ENCODE results near the gene CHRNG.
"Not testable (repeated sequence)": the region's sequence is repeated elsewhere in the genome, so short reads cannot be mapped to it uniquely, and the experiment has no call there.

CHRNG gene

DNA sequence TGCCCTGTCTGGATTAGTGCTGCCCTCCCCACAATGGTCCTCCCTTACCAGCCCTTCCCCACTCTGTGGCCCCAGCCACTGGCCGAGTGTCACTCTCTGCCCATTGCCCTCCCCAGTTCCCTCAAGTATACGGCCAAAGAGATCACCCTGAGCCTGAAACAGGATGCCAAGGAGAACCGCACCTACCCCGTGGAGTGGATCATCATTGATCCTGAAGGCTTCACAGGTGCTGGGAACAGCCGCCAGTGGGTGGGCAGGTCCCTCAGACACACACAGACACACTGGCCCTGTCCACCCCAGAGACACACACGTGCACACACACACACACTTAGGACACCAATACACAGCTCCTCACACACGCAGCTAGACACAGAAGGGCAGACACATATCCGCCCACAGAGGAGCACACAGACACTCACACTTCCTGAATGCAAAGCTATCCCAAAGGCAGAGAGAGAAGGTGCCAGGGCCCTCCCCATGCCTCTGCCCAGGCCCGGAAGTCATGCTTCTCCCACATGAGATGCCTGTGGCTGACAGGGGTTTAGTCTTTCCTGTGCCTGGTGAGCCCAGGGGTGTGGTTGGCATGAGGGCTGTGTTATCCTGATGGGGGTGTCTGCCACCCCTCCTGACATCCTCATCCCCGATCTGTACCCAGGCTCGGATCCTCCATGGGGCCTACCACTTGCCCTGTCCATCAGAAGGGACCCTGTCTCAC lies 10.6 kb upstream of the CHRNG start:
- peak; percentile 64 for DNase-seq (ENCODE audit: low read depth)

DNA sequence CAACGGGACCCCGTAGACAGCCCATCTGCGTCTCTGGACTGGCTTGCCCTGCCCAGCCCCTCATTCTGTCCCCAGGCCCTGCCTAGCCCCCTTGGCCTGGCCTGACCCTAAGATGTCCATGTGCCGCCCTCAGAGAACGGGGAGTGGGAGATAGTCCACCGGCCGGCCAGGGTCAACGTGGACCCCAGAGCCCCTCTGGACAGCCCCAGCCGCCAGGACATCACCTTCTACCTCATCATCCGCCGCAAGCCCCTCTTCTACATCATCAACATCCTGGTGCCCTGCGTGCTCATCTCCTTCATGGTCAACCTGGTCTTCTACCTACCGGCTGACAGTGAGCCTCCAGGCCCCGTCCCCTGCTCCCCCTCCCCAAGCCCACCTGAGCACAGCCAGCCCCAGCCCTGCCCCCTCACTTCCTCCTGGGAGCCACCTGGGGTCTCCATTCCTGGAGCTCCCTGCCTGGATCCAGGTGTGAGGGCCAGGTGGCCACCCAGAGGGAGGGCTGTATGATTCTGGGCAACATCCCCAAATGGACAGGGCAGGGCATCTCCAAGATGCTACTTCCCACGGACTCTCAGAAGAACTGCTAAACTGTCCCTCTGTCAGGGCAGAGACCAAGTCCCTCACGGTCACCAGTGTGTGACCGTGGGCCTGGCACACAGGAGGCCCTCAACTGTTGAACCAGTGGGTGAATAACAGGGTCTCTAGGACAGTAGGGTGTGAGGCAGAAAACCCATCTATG lies 9.5 kb upstream of the CHRNG start:
- no peak for DNase-seq (ENCODE audit: low read depth)

DNA sequence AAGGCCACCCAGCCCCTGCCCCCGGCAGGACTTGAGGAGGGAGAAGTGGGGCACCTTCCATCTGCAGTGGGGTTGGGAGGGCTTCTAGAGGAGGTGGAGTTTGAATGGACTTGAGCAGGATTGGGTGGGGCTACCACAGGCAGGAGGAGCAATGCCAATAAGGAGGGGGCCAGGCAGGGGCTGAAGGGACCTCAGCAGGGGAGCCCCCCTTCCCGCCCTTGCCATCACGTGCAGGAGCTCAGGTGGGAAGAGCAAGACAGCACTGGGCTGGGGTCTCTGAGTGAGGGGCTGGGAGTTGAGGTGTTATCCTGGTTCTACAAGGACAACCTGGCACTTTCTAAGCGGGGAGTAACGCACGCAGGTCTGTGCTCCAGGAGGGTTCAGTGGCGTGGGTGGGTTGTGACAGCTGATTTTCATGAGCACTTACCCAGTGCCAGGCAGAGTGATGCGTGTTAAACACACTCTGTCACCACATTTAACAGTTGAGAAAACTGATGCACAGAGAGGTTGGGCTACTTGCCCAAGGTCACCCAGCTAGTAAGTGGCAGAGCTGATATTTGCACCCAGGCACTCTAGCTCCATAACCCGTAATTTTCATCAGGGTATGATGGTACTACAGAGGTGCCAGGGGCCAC lies 8.7 kb upstream of the CHRNG start:
- DNase-seq (ENCODE audit: low read depth), result no peak

DNA sequence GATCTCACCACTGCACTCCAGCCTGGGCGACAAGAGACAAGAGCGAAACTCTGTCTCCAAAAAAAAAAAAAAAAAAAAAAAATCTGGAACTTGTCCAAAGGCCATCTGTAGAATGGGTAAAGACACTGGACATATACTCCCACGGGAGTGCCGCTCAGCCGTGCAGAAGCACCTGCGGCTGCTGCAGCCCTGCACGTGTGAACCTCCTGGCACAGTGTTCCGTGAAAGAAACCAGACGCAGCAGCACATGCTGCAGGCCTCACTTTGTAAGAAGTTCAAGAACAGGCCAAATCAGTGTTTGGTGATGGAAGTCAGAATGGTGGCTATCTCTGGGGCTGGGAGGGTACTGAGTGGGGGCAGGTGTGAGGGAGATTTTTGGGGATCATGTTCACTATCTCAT lies 7.1 kb upstream of the CHRNG start:
- DNase-seq (ENCODE audit: low read depth), result no peak

DNA sequence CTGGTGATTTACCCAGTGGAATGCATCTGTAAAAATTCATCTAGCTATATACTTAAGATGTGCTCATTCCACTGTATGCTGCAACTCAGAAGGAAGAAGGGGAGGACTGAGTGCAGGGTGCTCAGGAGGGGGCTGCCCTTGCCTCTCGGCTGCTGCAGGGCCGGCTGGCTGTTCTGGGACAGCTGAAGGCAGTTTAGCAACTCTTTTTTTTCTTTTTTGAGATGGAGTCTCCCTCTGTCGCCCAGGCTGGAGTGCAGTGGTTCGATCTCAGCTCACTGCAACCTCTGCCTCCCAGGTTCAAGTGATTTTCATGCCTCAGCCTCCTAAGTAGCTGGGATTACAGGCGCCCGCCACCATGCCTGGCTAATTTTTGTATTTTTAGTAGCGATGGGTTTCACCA lies 6.7 kb upstream of the CHRNG start:
- DNase-seq (ENCODE audit: low read depth), result not testable (repeated sequence)

DNA sequence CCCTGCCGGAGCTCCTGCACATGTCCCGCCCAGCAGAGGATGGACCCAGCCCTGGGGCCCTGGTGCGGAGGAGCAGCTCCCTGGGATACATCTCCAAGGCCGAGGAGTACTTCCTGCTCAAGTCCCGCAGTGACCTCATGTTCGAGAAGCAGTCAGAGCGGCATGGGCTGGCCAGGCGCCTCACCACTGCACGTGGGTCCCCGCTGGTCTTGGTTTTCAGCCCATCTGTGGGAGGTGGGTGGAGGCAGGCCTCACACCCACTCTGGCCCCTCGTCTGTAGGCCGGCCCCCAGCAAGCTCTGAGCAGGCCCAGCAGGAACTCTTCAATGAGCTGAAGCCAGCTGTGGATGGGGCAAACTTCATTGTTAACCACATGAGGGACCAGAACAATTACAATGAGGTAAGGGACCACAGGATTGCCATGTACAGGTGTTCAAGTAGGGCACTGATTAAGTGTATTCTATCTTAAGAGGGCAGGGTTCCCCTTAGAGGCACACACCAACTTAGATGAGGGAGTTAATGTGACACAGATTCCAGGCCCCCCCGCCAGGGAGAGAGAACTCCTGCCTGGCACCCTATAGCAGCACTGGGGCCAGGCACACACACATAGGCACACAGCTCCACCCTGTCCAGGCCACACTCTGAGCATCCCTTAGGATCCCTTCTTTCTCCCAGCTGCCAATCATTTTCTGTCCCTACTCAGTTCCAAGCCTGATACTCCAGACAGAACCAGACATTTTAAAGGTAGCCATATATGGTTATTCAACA lies 5.4 kb upstream of the CHRNG start:
- no peak for DNase-seq (ENCODE audit: low read depth)

DNA sequence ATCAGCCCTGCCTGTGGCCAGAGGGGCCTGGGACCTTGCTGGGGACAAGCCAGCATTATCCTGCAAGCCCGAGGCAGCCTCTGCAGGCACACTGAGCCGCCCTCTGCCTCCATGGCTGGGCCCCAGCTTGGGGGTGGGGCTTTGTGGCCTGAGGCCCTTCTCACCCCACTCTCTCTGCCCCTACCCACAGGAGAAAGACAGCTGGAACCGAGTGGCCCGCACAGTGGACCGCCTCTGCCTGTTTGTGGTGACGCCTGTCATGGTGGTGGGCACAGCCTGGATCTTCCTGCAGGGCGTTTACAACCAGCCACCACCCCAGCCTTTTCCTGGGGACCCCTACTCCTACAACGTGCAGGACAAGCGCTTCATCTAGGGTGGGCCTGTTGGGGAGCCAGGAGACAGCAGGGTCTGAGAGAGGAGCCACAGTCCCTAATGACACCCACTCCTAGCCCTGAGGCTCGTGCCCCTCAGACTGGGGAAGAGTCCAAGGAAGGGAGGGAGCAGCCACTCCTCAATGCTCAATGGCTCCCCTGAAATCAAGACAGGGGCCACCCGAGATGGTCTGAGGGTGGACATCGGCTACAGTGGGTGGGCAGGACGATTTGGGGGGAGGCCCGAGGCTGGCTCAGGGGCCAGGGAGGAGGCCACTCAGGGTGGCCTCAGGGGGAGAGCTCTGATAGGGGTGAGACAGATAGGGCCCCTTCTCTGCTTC lies 4.4 kb upstream of the CHRNG start:
- DNase-seq (ENCODE audit: low read depth), result no peak

DNA sequence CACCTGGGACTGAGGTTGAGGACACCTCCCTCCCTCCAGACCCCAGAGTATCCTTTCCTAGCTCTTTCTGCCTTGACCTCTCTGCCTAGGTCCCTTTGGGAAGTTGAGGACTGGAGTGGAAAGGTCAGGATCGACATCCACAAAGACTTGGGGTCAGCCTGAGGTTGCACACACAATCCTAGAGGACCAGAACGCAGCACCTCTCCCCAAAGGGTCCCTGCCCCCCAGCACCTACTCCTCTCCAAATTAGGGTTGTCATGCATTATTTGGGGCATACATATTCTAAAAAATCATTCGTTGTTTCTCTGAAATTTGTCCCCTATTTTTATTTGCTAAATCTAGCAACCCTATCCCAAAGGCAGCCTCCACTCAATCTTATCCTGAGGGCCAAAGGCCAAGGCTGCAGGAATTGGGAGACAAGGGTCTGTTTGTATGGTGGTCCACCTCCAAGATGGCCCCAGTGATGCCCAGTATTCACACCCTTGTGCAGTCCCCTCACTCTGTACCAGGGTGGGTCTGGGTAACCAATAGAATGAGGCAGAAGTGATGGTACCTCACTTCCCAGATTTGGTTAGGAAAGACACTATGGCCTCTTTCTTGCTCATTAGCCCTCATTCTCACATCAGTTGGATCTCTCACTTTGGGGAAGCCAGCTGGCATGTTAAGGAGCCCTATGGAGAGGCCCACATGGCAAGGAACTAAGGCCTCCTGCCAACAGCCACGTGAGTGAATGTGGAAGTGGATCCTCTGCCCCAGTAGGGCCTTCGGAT lies 3.5 kb upstream of the CHRNG start:
- no peak for DNase-seq (ENCODE audit: low read depth)

DNA sequence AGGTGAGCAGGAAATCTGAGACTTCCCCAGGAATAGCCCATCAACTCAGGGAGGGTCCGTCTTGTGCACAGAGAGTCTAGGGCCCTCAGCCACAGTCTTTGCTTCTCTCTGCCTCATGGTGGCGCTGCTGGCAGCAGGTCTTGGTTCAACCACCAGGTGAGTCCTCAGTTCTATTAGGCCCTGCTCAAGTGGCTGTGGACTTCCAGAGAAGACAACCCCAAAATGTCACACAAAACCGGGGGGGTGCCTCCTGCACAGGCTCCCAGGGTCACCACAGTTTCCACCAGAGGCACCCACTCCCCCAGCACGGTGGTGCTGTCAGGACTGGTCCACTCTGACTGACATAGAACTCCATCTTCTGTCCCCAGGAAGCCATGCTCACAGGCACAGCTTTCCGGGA lies 2.4 kb upstream of the CHRNG start:
- DNase-seq (ENCODE audit: low read depth), result no peak

DNA sequence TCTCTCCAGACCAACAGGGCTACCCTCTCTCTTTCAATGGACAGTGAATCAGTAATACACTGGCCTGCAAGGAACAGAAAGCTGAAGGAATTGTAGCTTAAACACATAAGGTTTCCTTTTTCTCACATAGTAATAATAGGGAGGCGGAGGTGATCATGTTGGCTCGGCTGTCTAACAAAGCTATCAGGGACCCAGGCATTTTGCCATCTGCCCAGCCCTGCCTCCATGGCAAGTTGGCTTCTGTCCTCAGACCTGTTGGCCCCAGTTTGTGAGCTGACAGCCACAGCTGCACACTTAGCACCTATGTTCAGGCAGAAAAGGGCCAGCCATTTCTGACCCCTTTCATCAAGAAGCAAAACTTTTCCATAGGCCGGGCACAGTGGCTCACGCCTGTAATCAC lies 2.0 kb upstream of the CHRNG start:
- no peak for DNase-seq (ENCODE audit: low read depth)

DNA sequence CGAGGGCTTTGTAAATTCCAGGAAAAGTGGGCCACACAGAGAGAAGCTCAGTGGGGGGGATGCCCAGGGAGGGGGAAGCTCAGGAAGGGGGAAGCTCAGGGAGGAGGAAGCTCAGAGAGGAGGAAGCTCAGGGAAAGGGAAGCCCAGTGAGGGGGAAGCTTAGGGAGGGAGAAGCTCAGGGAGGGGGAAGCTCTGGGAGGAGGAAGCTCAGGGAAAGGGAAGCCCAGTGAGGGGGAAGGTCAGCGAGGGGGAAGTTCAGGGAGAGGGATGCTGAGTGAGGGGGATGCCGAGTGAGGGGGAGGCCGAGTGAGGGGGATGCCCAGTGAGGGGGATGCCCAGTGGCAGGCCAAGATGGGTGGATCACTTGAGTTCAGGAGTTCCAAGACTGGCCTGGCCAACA lies 821 bp upstream of the CHRNG start:
- DNase-seq (ENCODE audit: low read depth), result peak; percentile 84

DNA sequence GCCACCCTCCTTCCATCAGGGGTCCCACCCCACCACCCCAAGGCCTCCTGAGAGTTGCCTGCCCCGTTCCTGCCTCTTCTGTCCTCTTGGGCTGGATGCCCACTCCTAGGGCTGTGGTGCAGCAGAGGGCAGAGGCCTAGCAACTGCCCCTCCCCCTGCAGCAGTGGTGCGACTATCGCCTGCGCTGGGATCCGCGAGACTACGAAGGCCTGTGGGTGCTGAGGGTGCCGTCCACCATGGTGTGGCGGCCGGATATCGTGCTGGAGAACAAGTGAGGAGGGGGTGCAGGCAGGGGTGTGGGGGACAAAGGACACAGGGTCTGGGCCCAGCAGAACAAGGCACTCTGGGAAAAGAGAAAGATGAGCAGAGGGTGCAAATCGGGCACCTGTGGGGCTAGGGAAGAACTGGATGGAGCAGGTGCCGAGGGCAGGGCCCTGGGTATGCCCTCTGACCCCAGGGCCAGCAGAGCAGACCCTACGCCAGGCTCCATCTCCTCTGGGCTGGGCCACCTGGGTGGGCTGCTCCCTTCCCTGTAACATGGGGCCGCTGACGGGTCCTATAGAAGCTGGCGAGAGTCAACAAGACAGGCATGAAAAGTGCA lies 1.0 kb downstream of the CHRNG start:
- DNase-seq (ENCODE audit: low read depth), result no peak

DNA sequence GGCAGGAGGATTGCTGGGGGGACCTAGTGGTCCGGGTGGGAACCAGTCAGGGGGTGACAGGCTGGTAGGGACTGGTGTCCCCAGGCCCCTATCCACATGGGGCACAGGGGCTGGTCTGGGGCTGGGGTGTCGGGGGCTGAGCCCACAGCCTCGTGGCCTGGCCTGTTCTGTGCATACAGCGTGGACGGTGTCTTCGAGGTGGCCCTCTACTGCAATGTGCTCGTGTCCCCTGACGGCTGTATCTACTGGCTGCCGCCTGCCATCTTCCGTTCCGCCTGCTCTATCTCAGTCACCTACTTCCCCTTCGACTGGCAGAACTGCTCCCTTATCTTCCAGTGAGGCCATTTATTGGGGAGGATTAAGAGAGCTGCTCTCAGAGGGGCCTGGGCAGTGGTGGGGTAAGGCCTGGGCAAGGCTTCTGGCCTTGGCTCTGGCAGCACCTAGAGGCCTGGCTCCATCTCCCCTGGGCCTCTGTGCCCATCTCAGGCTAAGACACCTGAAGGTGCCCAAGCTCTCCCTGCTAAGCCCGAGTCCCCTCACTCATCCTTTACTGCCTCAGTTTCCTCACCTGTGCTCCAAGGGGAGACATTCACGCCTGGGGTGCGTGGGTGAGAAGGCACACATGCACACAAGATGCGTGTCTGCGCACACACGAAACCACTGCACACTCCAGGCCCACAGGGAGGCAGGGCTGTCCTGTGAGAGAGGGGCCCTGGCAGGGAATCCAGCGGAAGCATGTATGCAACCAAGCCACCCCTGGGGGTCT lies 1.9 kb downstream of the CHRNG start:
- peak; percentile 75 for DNase-seq (ENCODE audit: low read depth)

DNA sequence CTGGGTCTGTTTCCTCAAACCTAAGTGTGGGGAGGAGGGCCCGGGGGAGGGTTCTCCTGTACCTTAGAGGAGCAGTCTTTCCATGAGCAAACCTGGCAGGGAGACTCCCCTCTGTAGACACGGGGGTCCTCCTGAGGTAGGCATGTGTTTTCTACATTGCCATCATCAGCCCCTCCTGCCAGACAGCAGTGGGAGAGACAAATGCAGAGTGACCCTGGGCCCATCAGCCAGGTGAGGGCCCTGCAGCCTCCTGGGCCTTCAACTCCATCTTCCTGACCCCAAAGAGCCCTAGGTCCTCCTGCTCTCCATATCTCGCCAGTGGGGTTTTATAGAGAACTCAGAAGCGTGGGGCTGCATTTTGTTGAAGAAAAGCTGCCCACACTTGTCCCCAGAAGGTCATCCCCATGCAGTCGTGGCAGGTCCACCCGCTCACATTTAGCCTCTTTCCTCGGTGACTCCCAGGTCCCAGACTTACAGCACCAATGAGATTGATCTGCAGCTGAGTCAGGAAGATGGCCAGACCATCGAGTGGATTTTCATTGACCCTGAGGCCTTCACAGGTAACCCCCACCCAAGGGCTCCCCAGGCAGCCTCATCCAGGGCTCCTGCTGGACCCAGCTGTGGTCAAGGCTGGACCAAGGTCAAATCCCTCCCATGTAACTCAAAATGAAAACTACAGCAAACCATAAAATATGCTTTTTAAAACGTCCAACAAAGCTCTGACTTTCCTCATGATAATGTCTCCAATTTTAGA lies 2.6 kb downstream of the CHRNG start:
- no peak for DNase-seq (ENCODE audit: low read depth)

DNA sequence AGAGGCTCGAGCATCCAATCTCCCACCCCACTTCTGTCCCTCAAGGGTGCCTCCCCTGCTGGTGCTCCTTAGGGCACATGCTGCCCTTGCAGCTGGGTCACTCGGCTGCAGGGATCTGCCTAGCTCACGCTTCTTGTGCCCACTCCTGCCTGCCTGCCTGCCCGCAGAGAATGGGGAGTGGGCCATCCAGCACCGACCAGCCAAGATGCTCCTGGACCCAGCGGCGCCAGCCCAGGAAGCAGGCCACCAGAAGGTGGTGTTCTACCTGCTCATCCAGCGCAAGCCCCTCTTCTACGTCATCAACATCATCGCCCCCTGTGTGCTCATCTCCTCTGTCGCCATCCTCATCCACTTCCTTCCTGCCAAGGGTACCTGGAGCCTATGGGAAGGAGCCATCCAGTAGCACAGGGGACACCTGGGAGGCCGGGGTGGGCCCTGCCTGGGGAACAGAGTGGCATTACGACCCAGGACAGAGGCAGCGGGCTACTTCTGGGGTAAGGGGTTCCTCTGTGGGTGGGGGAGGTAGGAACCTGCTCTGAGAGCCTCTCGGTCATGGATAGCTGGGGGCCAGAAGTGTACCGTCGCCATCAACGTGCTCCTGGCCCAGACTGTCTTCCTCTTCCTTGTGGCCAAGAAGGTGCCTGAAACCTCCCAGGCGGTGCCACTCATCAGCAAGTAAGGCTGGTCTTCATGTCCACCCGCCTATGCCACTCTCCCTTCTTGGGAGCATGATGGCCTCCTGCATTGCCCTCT lies 3.4 kb downstream of the CHRNG start:
- DNase-seq (ENCODE audit: low read depth), result no peak

DNA sequence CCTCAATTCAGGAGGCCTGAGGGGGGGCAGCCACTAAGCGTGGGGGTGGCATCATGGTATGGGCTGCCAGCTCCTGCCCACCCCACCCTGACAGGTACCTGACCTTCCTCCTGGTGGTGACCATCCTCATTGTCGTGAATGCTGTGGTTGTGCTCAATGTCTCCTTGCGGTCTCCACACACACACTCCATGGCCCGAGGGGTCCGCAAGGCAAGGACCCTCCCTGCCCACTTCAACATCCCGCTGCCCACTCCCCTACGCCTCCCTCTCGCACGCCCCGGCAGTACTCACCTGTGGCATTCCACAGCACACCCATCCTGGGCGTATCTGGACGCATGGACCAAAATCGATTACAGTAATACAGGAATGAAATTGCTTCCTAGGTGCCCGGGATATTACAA lies 4.0 kb downstream of the CHRNG start:
- no peak for DNase-seq (ENCODE audit: low read depth)

DNA sequence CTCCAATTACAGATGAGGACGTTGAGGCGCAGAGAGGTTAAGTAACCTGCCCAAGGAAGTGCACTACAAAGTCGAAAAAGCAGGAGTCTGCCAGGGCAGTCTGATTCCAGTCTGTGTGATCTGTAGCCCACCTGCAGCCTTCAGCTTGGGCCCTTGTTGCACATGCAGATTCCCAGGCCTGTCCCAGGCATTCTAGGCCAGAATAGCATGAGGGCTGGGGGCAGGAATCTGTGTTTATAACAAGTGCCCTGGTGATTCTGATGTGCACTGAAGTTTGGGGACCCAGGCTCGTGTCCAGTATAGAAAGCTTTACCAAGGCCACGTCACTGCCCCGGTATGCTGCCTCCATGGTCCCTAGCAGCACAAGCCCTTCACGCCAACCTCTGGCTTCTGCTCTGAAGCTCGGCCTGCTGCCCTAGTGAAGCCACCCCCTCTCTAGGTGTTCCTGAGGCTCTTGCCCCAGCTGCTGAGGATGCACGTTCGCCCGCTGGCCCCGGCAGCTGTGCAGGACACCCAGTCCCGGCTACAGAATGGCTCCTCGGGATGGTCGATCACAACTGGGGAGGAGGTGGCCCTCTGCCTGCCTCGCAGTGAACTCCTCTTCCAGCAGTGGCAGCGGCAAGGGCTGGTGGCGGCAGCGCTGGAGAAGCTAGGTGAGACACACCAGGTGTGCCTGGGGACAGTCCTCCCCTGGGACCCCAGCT lies 4.6 kb downstream of the CHRNG start:
- DNase-seq (ENCODE audit: low read depth), result no peak

DNA sequence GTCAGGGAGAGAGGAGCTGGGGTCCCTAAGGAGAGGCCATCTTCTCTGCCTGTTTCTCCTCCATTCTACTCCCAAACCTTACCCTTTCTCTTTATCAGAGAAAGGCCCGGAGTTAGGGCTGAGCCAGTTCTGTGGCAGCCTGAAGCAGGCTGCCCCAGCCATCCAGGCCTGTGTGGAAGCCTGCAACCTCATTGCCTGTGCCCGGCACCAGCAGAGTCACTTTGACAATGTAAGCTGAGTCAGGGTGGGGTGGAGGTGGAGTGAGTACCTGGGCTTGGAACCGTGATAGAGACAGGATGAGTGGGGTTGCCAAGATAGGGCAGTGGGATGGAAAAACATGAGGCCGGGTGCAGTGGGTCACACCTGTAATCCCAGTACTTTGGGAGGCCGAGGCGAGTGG lies 5.2 kb downstream of the CHRNG start:
- DNase-seq (ENCODE audit: low read depth), result no peak
